H9 (cell line): Measurements from ENCODE around the gene TMEM273. TPM values are rescaled to one million over a fixed set of nuclear protein-coding genes. Genes with fewer than 3 reads are reported as not detected.

Experiments used
- DNase-seq: peaks from one replicate; pipeline ENCODE4 v3.0.0-alpha.2; 2017
- H2AFZ ChIP-seq: one replicate; pipeline ENCODE4 v1.6.1; 2013; ENCODE audit warnings: mild to moderate bottlenecking, low read length, control low read depth, moderate library complexity
- H2AK5ac ChIP-seq: 2 replicates; pipeline ENCODE4 v1.6.1; 2013; ENCODE audit warnings: low read length, control low read depth, mixed read lengths; ENCODE audit not compliant: insufficient read length
- H2BK120ac ChIP-seq: one replicate; pipeline ENCODE4 v1.6.1; 2013; ENCODE audit warnings: low read depth, mild to moderate bottlenecking, low read length, control low read depth, inconsistent platforms; ENCODE audit not compliant: poor library complexity, severe bottlenecking
- H2BK12ac ChIP-seq: 2 replicates; pipeline ENCODE4 v1.6.1; 2013; ENCODE audit warnings: low read length, control low read depth, mixed read lengths, low read depth; ENCODE audit not compliant: insufficient read length
- H2BK15ac ChIP-seq: 2 replicates; pipeline ENCODE4 v1.6.1; 2013; ENCODE audit warnings: low read depth, low read length, control low read depth
- H2BK20ac ChIP-seq: one replicate; pipeline ENCODE4 v1.6.1; 2013; ENCODE audit warnings: low read depth, mild to moderate bottlenecking, low read length, control low read depth, inconsistent platforms; ENCODE audit not compliant: poor library complexity, severe bottlenecking
- H2BK5ac ChIP-seq: 2 replicates; pipeline ENCODE4 v1.6.1; 2013; ENCODE audit warnings: low read length, control low read depth, mixed read lengths; ENCODE audit not compliant: insufficient read length
- H3K14ac ChIP-seq: 2 replicates; pipeline ENCODE4 v1.6.1; 2013; ENCODE audit warnings: low read length, control low read depth; ENCODE audit not compliant: insufficient read depth
- H3K18ac ChIP-seq: 2 replicates; pipeline ENCODE4 v1.6.1; 2013; ENCODE audit warnings: low read depth, mild to moderate bottlenecking, mixed read lengths, low read length, control low read depth; ENCODE audit not compliant: insufficient read length
- H3K23ac ChIP-seq: 2 replicates; pipeline ENCODE4 v1.6.1; 2013; ENCODE audit warnings: low read length, control low read depth, mixed read lengths, low read depth; ENCODE audit not compliant: insufficient read length
- H3K23me2 ChIP-seq: 2 replicates; pipeline ENCODE4 v1.6.1; 2013; ENCODE audit warnings: low read depth, mild to moderate bottlenecking, mixed read lengths, low read length, control low read depth; ENCODE audit not compliant: insufficient read length, poor library complexity, severe bottlenecking
- H3K27ac ChIP-seq: 2 replicates; pipeline ENCODE4 v1.5.1; 2013; ENCODE audit warnings: low read length, control low read depth, mixed read lengths, low read depth; ENCODE audit not compliant: insufficient read length
- H3K27me3 ChIP-seq: 2 replicates; pipeline ENCODE4 v1.6.1; 2013; ENCODE audit warnings: low read length, control low read depth, inconsistent platforms; ENCODE audit not compliant: insufficient read depth
- H3K4ac ChIP-seq: 2 replicates; pipeline ENCODE4 v1.6.1; 2013; ENCODE audit warnings: low read depth, mild to moderate bottlenecking, control low read depth, inconsistent platforms, low read length, moderate library complexity
- H3K4me1 ChIP-seq: 2 replicates; pipeline ENCODE4 v1.6.1; 2013; ENCODE audit warnings: low read length, control low read depth, inconsistent platforms; ENCODE audit not compliant: insufficient read depth
- H3K4me2 ChIP-seq: 2 replicates; pipeline ENCODE4 v1.6.1; 2013; ENCODE audit warnings: low read length, control low read depth, mixed read lengths; ENCODE audit not compliant: insufficient read length, insufficient read depth
- H3K56ac ChIP-seq: 2 replicates; pipeline ENCODE4 v1.6.1; 2013; ENCODE audit warnings: low read depth, mild to moderate bottlenecking, mixed read lengths, low read length, control low read depth; ENCODE audit not compliant: insufficient read length
- H3K79me1 ChIP-seq: 2 replicates; pipeline ENCODE4 v1.6.1; 2013; ENCODE audit warnings: low read depth, mild to moderate bottlenecking, moderate library complexity, low read length, control low read depth, inconsistent platforms; ENCODE audit not compliant: insufficient read depth, poor library complexity, severe bottlenecking
- H3K79me2 ChIP-seq: 2 replicates; pipeline ENCODE4 v1.6.1; 2013; ENCODE audit warnings: low read length, control low read depth, inconsistent platforms; ENCODE audit not compliant: insufficient read depth
- H3K9ac ChIP-seq: 2 replicates; pipeline ENCODE4 v1.6.1; 2013; ENCODE audit warnings: low read length, control low read depth, mixed read lengths; ENCODE audit not compliant: insufficient read length; ENCODE audit errors: extremely low read depth
- H3K9me3 ChIP-seq: one replicate; pipeline ENCODE4 v1.6.1; 2013; ENCODE audit warnings: low read depth, low read length, inconsistent platforms; ENCODE audit not compliant: control insufficient read depth
- H3T11ph ChIP-seq: one replicate; pipeline ENCODE4 v1.6.1; 2013; ENCODE audit warnings: mild to moderate bottlenecking, low read length, control low read depth, inconsistent platforms
- H4K20me1 ChIP-seq: one replicate; pipeline ENCODE4 v1.6.1; 2013; ENCODE audit not compliant: control insufficient read depth, insufficient read length, insufficient read depth
- H4K5ac ChIP-seq: 2 replicates; pipeline ENCODE4 v1.6.1; 2013; ENCODE audit warnings: low read depth, mild to moderate bottlenecking, mixed read lengths, low read length, control low read depth; ENCODE audit not compliant: insufficient read length
- H4K8ac ChIP-seq: replicated peaks from 2 replicates; pipeline ENCODE4 v1.6.1; 2013; ENCODE audit warnings: low read length, control low read depth, mixed read lengths, low read depth; ENCODE audit not compliant: insufficient read length
- H4K91ac ChIP-seq: 2 replicates; pipeline ENCODE4 v1.6.1; 2013; ENCODE audit warnings: low read depth, mild to moderate bottlenecking, moderate library complexity, mixed read lengths, low read length, control low read depth; ENCODE audit not compliant: insufficient read length
- H3K27ac Mint-ChIP-seq, 3 experiments: 2 replicates in 2 of 3; 3 replicates in 1 of 3; pipeline ENCODE4 v1.8.0; 2020 to 2021; ENCODE audit warnings: mixed read lengths in 3 of 3, mild to moderate bottlenecking in 1 of 3, moderate library complexity in 1 of 3
- H3K27me3 Mint-ChIP-seq: 2 replicates; pipeline ENCODE4 v1.8.0; 2021; ENCODE audit warnings: low read depth, mild to moderate bottlenecking, moderate library complexity, mixed read lengths
- H3K36me3 Mint-ChIP-seq, 3 experiments: 2 replicates in 2 of 3; 3 replicates in 1 of 3; pipeline ENCODE4 v1.8.0; 2020 to 2021; ENCODE audit warnings: low read depth in 3 of 3, mixed read lengths in 3 of 3; ENCODE audit not compliant: insufficient read depth in 1 of 3
- H3K4me1 Mint-ChIP-seq, 2 experiments: 2 replicates each; pipeline ENCODE4 v1.8.0; 2020; ENCODE audit warnings: mixed read lengths in 2 of 2
- H3K4me3 Mint-ChIP-seq, 2 experiments: 2 replicates in 1 of 2; 3 replicates in 1 of 2; pipeline ENCODE4 v1.8.0; 2020 to 2021; ENCODE audit warnings: mild to moderate bottlenecking in 2 of 2, mixed read lengths in 2 of 2, moderate library complexity in 1 of 2
- H3K9me3 Mint-ChIP-seq, 2 experiments: 2 replicates in 1 of 2; 3 replicates in 1 of 2; pipeline ENCODE4 v1.8.0; 2020; ENCODE audit warnings: mild to moderate bottlenecking in 2 of 2, mixed read lengths in 2 of 2, moderate library complexity in 1 of 2
- CTCF ChIP-seq: fragments of 200-600 bp; sonication (generic); conservative IDR thresholded peaks from 3 replicates; pipeline ENCODE4 v1.8.0; 2021; ENCODE audit warnings: antibody characterized with exemption, mild to moderate bottlenecking
- total RNA-seq: library from RNA; stranded (reverse); gene quantifications from 2 replicates; pipeline ENCODE4 v1.2.1, GENCODE V29; 2021

The TMEM273 gene
- total RNA-seq, 1 experiment from 2014 or later: not detected

- H4K5ac ChIP-seq: no peak overlapping the region
- no peak overlapping the region for H4K8ac ChIP-seq
- no peak overlapping the region for H3K4me3 Mint-ChIP-seq
- no peaks in the 10 kb centered on the region for H3K4me1 Mint-ChIP-seq
- no peaks in the 10 kb centered on the region for H4K20me1 ChIP-seq
- no peak for TF ChIP-seq CTCF
- H2BK15ac ChIP-seq: no peak overlapping the region
- peaks cover 22% of the 10 kb centered on the region for H3K27me3 Mint-ChIP-seq
- H2BK120ac ChIP-seq: no peak overlapping the region
- no peak for DNase-seq
- no peaks in the 10 kb centered on the region for H3K23me2 ChIP-seq
- H3K79me2 ChIP-seq: no peaks in the 10 kb centered on the region
- no peak overlapping the region for H3K27ac ChIP-seq
- no peak overlapping the region for H3K4me2 ChIP-seq
- H2BK20ac ChIP-seq: no peak overlapping the region
- no peak overlapping the region for H3K4ac ChIP-seq
- no peak overlapping the region for H3T11ph ChIP-seq
- no peak overlapping the region for H2BK5ac ChIP-seq
- H2BK12ac ChIP-seq: no peak overlapping the region
- no peaks in the 10 kb centered on the region for H3K9me3 ChIP-seq
- no peaks in the 10 kb centered on the region for H3K79me1 ChIP-seq
- H3K56ac ChIP-seq: no peak overlapping the region
- H2AFZ ChIP-seq: no peak overlapping the region
- H3K27me3 ChIP-seq: no peaks in the 10 kb centered on the region
- no peaks in the 10 kb centered on the region for H3K4me1 ChIP-seq
- no peak overlapping the region for H3K23ac ChIP-seq
- no peak overlapping the region for H2AK5ac ChIP-seq
- no peak overlapping the region for H3K9ac ChIP-seq
- no peak overlapping the region for H3K14ac ChIP-seq
- H3K18ac ChIP-seq: no peak overlapping the region
- H3K9me3 Mint-ChIP-seq: peaks cover 3 to 8% of the 10 kb centered on the region in 2 experiments; a peak in 3 of 5 replicates
- H3K36me3 Mint-ChIP-seq: no peaks in the 10 kb centered on the region; a peak in 1 of 7 replicates
- no peak overlapping the region for H3K27ac Mint-ChIP-seq
- no peak overlapping the region for H4K91ac ChIP-seq
Measured at GRCh38 chr10:49223205-49223604, 35.0 kb upstream of the TMEM273 start.
